ENCODE data around the gene ADAMTS9. TPM values are rescaled to one million over a fixed set of nuclear protein-coding genes. Genes with fewer than 3 reads are reported as not detected.

Gene ADAMTS9
- total RNA-seq, 1 experiment from 2014 or later = 0.46 TPM

DNA sequence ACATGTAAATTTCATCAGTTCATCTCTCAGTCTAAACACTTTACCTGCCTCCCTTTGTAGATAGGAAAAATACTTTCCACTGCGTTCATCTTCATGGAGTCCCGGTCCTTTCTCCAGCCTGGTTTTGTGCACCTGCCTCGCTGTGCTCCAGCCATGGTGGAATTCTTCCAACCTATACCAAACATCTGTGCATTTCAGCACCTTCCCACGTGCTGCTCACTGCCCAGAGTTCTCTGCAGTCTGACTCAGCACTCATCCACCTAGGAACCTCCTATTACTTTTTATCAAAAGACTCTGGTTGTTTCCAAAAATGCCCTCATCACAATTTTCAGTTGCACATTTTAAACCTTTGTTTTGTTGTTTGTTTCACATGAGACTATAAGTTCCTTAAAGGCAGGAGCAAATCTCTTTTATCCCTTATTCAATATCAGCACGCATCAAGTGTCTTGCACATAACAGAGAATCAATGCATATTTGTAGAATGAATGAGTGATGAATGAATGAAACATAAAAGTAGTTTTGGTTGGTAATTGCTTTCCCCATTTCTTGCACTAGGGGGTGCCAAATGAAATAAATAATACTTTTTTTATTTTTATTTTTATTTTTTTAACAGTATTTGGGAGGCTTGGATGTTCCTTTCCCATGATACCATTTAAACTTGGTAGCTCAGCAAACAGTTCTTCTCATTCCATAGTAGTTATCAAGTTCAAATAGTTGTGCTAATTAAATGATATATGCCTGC is 30.2 kb upstream of the ADAMTS9 start:
- no peak overlapping the region for H3K23ac ChIP-seq (ENCODE audit: insufficient read length, low read depth, low read length)
- H2BK20ac ChIP-seq (ENCODE audit: low read depth, low read length, poor library complexity, severe bottlenecking) = no peak overlapping the region
- H3K23me2 ChIP-seq (ENCODE audit: insufficient read length, low read depth, low read length, poor library complexity, severe bottlenecking) = no peaks in the 10 kb centered on the region
- H2BK5ac ChIP-seq (ENCODE audit: insufficient read length, low read length) = no peak overlapping the region
- Mint-ChIP-seq H3K36me3 (ENCODE audit: insufficient read depth in 1 of 3, low read depth in 3 of 3) (no peaks in the 10 kb centered on the region), H3K4me1 (peaks cover 6 to 8% of the 10 kb centered on the region in 2 experiments), H3K27me3 (ENCODE audit: low read depth) (no peaks in the 10 kb centered on the region; the same call in 1 of the 2 replicates), H3K9me3 (no peaks in the 10 kb centered on the region), H3K4me3 (no peak overlapping the region), H3K27ac (no peak overlapping the region)
- TF ChIP-seq, protein P1, sequence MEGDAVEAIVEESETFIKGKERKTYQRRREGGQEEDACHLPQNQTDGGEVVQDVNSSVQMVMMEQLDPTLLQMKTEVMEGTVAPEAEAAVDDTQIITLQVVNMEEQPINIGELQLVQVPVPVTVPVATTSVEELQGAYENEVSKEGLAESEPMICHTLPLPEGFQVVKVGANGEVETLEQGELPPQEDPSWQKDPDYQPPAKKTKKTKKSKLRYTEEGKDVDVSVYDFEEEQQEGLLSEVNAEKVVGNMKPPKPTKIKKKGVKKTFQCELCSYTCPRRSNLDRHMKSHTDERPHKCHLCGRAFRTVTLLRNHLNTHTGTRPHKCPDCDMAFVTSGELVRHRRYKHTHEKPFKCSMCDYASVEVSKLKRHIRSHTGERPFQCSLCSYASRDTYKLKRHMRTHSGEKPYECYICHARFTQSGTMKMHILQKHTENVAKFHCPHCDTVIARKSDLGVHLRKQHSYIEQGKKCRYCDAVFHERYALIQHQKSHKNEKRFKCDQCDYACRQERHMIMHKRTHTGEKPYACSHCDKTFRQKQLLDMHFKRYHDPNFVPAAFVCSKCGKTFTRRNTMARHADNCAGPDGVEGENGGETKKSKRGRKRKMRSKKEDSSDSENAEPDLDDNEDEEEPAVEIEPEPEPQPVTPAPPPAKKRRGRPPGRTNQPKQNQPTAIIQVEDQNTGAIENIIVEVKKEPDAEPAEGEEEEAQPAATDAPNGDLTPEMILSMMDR (conservative IDR thresholded peaks at IDR 0.05) = peak; percentile 77
- no peak overlapping the region for H2BK15ac ChIP-seq (ENCODE audit: low read depth, low read length)
- no peaks in the 10 kb centered on the region for H3K9me3 ChIP-seq (ENCODE audit: control insufficient read depth, low read depth, low read length)
- H3T11ph ChIP-seq (ENCODE audit: low read length) = no peak overlapping the region
- H3K4ac ChIP-seq (ENCODE audit: low read depth, low read length) = no peak overlapping the region
- H4K5ac ChIP-seq (ENCODE audit: insufficient read length, low read depth, low read length) = no peak overlapping the region
- H3K27ac ChIP-seq (ENCODE audit: insufficient read length, low read depth, low read length) = no peak overlapping the region
- no peak overlapping the region for H2AK5ac ChIP-seq (ENCODE audit: insufficient read length, low read length)
- H4K20me1 ChIP-seq (ENCODE audit: control insufficient read depth, insufficient read depth, insufficient read length) = no peaks in the 10 kb centered on the region
- H3K4me1 ChIP-seq (ENCODE audit: insufficient read depth, low read length) = no peaks in the 10 kb centered on the region
- H3K27me3 ChIP-seq (ENCODE audit: insufficient read depth, low read length) = no peaks in the 10 kb centered on the region
- no peak overlapping the region for H3K9ac ChIP-seq (ENCODE audit: extremely low read depth, insufficient read length, low read length)
- H3K14ac ChIP-seq (ENCODE audit: insufficient read depth, low read length) = no peak overlapping the region
- no peak overlapping the region for H2BK12ac ChIP-seq (ENCODE audit: insufficient read length, low read depth, low read length)
- H3K56ac ChIP-seq (ENCODE audit: insufficient read length, low read depth, low read length) = no peak overlapping the region
- H3K79me2 ChIP-seq (ENCODE audit: insufficient read depth, low read length) = no peaks in the 10 kb centered on the region
- H4K8ac ChIP-seq (replicated peaks; ENCODE audit: insufficient read length, low read depth, low read length) = no peak overlapping the region
- H3K4me2 ChIP-seq (ENCODE audit: insufficient read depth, insufficient read length, low read length) = no peak overlapping the region
- no peak overlapping the region for H3K18ac ChIP-seq (ENCODE audit: insufficient read length, low read depth, low read length)
- H2AFZ ChIP-seq (ENCODE audit: low read length) = no peak overlapping the region
- WGBS (ENCODE audit: extremely low coverage, insufficient read length, low lambda C conversion rate) = no CpG with 5 or more reads among the region's 5 CpGs
- H3K79me1 ChIP-seq (ENCODE audit: insufficient read depth, low read depth, low read length, poor library complexity, severe bottlenecking) = no peaks in the 10 kb centered on the region
- H4K91ac ChIP-seq (ENCODE audit: insufficient read length, low read depth, low read length) = no peak overlapping the region
- no peak overlapping the region for H2BK120ac ChIP-seq (ENCODE audit: low read depth, low read length, poor library complexity, severe bottlenecking)
- DNase-seq = no peak
